Measurements from ENCODE around the gene SNTG2. TPM values are rescaled to one million over a fixed set of nuclear protein-coding genes. Genes with fewer than 3 reads are reported as not detected.

Gene SNTG2
- total RNA-seq, 1 donor from 2014 or later = 1.9 TPM

DNA sequence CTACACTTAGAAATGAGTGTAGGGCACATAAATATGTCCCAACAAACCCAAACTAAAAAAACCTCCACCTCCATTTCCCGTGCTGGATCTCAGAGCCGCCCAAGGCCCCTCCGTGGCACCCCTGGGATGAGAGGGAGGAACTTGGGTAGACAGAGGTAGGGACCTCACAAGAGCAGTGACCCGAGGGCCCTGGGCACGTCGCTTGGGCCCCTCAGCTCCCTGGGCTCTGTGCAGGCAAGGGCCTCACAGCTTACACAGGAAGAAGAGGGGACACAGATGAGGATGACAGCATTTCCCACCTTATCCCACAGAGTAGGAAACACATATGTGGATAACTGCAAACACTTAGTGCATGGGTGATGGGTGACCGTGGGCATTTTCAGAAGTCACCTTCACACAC is 368.7 kb downstream of the SNTG2 start:
- no peak overlapping the region for H2AFZ ChIP-seq (ENCODE audit: low read depth, low read length)
- FAIRE-seq (no peak), DNase-seq (ENCODE audit: low read depth) (no peak)
- Mint-ChIP-seq H3K27me3 (ENCODE audit: low read depth, unreplicated experiment) (peaks cover 4% of the 10 kb centered on the region), H3K4me1 (ENCODE audit: low read depth, unreplicated experiment) (no peaks in the 10 kb centered on the region), H3K9me3 (ENCODE audit: unreplicated experiment) (no peaks in the 10 kb centered on the region), H3K27ac (ENCODE audit: unreplicated experiment) (no peak overlapping the region), H3K4me3 (ENCODE audit: unreplicated experiment) (no peak overlapping the region), H3K36me3 (ENCODE audit: low read depth, unreplicated experiment) (no peaks in the 10 kb centered on the region)
- no peaks in the 10 kb centered on the region for H3K79me2 ChIP-seq (ENCODE audit: insufficient read depth, low read length)
- no peak overlapping the region for H3K4me3 ChIP-seq (ENCODE audit: insufficient read depth, low read depth, low read length)
- H4K20me1 ChIP-seq (ENCODE audit: insufficient read depth, low read length) = no peaks in the 10 kb centered on the region
- no peak overlapping the region for H3K27ac ChIP-seq (ENCODE audit: low read depth, low read length)
- H3K4me2 ChIP-seq (ENCODE audit: low read length) = no peak overlapping the region
- peaks cover 3% of the 10 kb centered on the region for H3K9me3 ChIP-seq (ENCODE audit: insufficient read depth, low read depth, low read length)
- H3K9ac ChIP-seq (ENCODE audit: low read length) = no peak overlapping the region
- no peaks in the 10 kb centered on the region for H3K4me1 ChIP-seq (ENCODE audit: insufficient read depth, low read length)
- H3K36me3 ChIP-seq (ENCODE audit: insufficient read depth, low read length) = no peaks in the 10 kb centered on the region
- TF ChIP-seq, protein P1, sequence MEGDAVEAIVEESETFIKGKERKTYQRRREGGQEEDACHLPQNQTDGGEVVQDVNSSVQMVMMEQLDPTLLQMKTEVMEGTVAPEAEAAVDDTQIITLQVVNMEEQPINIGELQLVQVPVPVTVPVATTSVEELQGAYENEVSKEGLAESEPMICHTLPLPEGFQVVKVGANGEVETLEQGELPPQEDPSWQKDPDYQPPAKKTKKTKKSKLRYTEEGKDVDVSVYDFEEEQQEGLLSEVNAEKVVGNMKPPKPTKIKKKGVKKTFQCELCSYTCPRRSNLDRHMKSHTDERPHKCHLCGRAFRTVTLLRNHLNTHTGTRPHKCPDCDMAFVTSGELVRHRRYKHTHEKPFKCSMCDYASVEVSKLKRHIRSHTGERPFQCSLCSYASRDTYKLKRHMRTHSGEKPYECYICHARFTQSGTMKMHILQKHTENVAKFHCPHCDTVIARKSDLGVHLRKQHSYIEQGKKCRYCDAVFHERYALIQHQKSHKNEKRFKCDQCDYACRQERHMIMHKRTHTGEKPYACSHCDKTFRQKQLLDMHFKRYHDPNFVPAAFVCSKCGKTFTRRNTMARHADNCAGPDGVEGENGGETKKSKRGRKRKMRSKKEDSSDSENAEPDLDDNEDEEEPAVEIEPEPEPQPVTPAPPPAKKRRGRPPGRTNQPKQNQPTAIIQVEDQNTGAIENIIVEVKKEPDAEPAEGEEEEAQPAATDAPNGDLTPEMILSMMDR (IDR thresholded peaks at IDR 0.05; ENCODE audit: insufficient read depth, low read depth, low read length) = no peak
- no peak for TF ChIP-seq EZH2 (IDR thresholded peaks at IDR 0.05; ENCODE audit: insufficient read depth, low read length)
- H3K27me3 ChIP-seq (ENCODE audit: insufficient read depth, low read length) = no peaks in the 10 kb centered on the region

DNA sequence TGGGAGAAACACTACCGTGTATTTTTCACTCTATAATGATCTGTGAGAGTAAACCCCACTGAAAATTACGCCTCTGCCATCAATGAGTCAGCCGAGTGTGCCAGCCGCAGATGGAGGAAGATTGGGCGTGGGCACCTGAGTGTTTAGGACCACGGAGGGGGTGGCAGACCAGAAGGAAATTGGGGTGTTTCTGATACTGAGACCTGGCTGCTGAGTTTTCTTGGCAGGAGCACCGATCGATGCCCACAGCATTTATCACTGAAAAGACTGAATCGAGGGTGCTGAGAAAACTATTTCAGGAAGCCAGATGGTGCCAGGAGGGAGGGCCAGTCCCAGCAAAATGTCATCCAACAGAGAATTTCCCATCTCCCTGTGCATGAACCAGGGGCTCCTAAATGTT is 370.7 kb downstream of the SNTG2 start:
- no peak overlapping the region for H3K4me3 ChIP-seq (ENCODE audit: insufficient read depth, low read depth, low read length)
- Mint-ChIP-seq H3K27me3 (ENCODE audit: low read depth, unreplicated experiment) (no peaks in the 10 kb centered on the region), H3K9me3 (ENCODE audit: unreplicated experiment) (no peaks in the 10 kb centered on the region), H3K4me3 (ENCODE audit: unreplicated experiment) (no peak overlapping the region), H3K36me3 (ENCODE audit: low read depth, unreplicated experiment) (no peaks in the 10 kb centered on the region), H3K4me1 (ENCODE audit: low read depth, unreplicated experiment) (no peaks in the 10 kb centered on the region), H3K27ac (ENCODE audit: unreplicated experiment) (no peak overlapping the region)
- H2AFZ ChIP-seq (ENCODE audit: low read depth, low read length) = no peak overlapping the region
- peaks cover 3% of the 10 kb centered on the region for H3K9me3 ChIP-seq (ENCODE audit: insufficient read depth, low read depth, low read length)
- no peak overlapping the region for H3K4me2 ChIP-seq (ENCODE audit: low read length)
- no peak for TF ChIP-seq EZH2 (IDR thresholded peaks at IDR 0.05; ENCODE audit: insufficient read depth, low read length)
- TF ChIP-seq, protein P1 (IDR thresholded peaks at IDR 0.05; ENCODE audit: insufficient read depth, low read depth, low read length) = no peak
- no peak overlapping the region for H3K27ac ChIP-seq (ENCODE audit: low read depth, low read length)
- no peaks in the 10 kb centered on the region for H3K79me2 ChIP-seq (ENCODE audit: insufficient read depth, low read length)
- no peaks in the 10 kb centered on the region for H3K27me3 ChIP-seq (ENCODE audit: insufficient read depth, low read length)
- H4K20me1 ChIP-seq (ENCODE audit: insufficient read depth, low read length) = no peaks in the 10 kb centered on the region
- no peak for DNase-seq (ENCODE audit: low read depth)
- H3K36me3 ChIP-seq (ENCODE audit: insufficient read depth, low read length) = no peaks in the 10 kb centered on the region
- no peak overlapping the region for H3K9ac ChIP-seq (ENCODE audit: low read length)
- FAIRE-seq = no peak
- H3K4me1 ChIP-seq (ENCODE audit: insufficient read depth, low read length) = no peaks in the 10 kb centered on the region

DNA sequence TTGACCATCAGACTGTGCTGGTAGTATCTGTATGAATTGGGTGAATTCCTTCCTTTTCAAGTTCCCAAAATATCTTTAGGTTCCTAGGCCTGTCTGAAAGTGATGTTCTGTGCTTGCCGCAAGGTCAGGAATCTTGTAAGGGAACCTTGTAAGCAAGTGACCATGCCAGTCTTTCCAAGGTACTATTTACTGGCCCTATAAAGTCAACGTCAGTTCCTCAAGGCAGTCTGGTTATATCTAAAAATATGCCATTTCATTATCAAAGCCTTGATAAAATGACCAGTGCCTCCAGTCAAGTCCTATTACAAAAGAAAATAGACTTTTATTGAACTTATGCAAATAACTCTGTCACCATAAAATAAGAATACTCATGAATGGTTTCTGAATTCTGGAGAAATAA is 374.2 kb downstream of the SNTG2 start:
- H3K36me3 Mint-ChIP-seq (ENCODE audit: low read depth, unreplicated experiment) = no peaks in the 10 kb centered on the region
- Histone ChIP-seq H3K9me3 (ENCODE audit: insufficient read depth, low read depth, low read length) (no peaks in the 10 kb centered on the region), H3K27me3 (ENCODE audit: insufficient read depth, low read length) (no peaks in the 10 kb centered on the region), H3K4me1 (ENCODE audit: insufficient read depth, low read length) (no peaks in the 10 kb centered on the region), H3K4me3 (ENCODE audit: insufficient read depth, low read depth, low read length) (no peak overlapping the region), H3K9ac (ENCODE audit: low read length) (no peak overlapping the region), H3K4me2 (ENCODE audit: low read length) (no peak overlapping the region), H2AFZ (ENCODE audit: low read depth, low read length) (no peak overlapping the region), H3K27ac (ENCODE audit: low read depth, low read length) (no peak overlapping the region), H4K20me1 (ENCODE audit: insufficient read depth, low read length) (no peaks in the 10 kb centered on the region), H3K36me3 (ENCODE audit: insufficient read depth, low read length) (no peaks in the 10 kb centered on the region), H3K79me2 (ENCODE audit: insufficient read depth, low read length) (no peaks in the 10 kb centered on the region)
- H3K4me1 Mint-ChIP-seq (ENCODE audit: low read depth, unreplicated experiment) = no peaks in the 10 kb centered on the region
- TF ChIP-seq, protein P1 (IDR thresholded peaks at IDR 0.05; ENCODE audit: insufficient read depth, low read depth, low read length) = no peak
- no peak overlapping the region for H3K4me3 Mint-ChIP-seq (ENCODE audit: unreplicated experiment)
- H3K27me3 Mint-ChIP-seq (ENCODE audit: low read depth, unreplicated experiment) = no peaks in the 10 kb centered on the region
- H3K27ac Mint-ChIP-seq (ENCODE audit: unreplicated experiment) = no peak overlapping the region
- DNase-seq (ENCODE audit: low read depth) = no peak
- H3K9me3 Mint-ChIP-seq (ENCODE audit: unreplicated experiment) = no peaks in the 10 kb centered on the region
- no peak for FAIRE-seq
